ENCODE data around the gene CBFA2T3. TPM values are rescaled to one million over a fixed set of nuclear protein-coding genes. Genes with fewer than 3 reads are reported as not detected.

The CBFA2T3 gene
- total and polyA plus RNA-seq, 2 of the 13 experiments (the other 11 are each of a cell fraction or from before 2014, with no cell fraction given): 0.05 TPM; not detected in 1

DNA sequence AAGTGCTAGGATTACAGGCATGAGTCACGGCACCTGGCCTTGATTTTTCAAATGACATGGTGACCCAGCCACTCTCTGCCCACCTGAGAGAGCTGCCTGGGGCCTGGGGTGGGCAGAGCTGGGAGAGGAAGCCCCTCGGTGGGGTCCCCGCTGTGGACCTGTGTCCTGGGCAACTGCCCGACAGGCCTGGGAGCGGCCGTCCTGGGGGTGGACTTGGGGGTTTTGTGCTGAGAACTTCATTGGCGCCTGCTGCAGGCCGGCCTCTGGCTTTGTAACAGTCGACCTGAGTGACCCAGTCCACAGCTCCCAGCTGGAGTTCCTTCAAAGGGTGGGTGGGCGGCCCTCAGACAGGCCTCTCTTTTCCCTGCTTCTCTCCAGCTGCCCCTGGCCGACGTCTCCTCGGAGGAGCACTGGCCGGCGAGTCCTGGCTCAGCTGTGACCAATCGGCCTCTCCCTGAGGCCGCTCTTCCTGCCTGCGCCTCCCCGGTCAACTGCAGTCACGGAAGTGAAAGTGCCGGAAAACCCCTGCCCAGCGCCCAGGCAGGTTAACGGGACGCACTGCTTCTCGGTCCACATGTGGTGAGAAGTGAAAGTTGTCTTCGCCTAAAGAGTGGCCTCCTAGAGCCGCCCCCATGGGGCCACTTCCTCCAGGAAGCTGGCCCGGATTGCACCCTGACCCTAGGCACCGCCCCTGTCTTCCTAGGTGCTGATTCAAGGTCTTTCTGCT, 5.5 kb downstream of the CBFA2T3 start:
- Histone ChIP-seq H3K27ac (ENCODE audit: extremely low read length, insufficient read depth, low read length) (no peak overlapping the region), H3K4me3 (replicated peaks in 1 of 3; ENCODE audit: insufficient read depth in 1 of 3, low read depth in 2 of 3, low read length in 3 of 3) (no peak overlapping the region), H3K9ac (ENCODE audit: insufficient read depth, low read depth, low read length) (no peak overlapping the region), H3K36me3 (replicated peaks in 1 of 2; ENCODE audit: control insufficient read depth in 1 of 2, insufficient read depth in 2 of 2, low read length in 2 of 2) (no peaks in the 10 kb centered on the region), H3K4me1 (ENCODE audit: insufficient read depth, low read length) (no peaks in the 10 kb centered on the region), H3K9me3 (ENCODE audit: low read length) (no peaks in the 10 kb centered on the region), H4K20me1 (ENCODE audit: insufficient read depth, low read length) (0 out of 2 replicates have a peak, but pooled peaks cover 1% of the 10 kb centered on the region), H2AFZ (ENCODE audit: low read length) (no peak overlapping the region), H3K4me2 (ENCODE audit: low read depth, low read length) (peak overlapping the region; percentile 39; the same call in 1 of the 2 replicates), H3K79me2 (ENCODE audit: insufficient read depth, low read length) (no peaks in the 10 kb centered on the region), H3K27me3 (ENCODE audit: control insufficient read depth in 1 of 2, insufficient read depth in 2 of 2, low read length in 2 of 2) (peaks cover 65 to 100% of the 10 kb centered on the region in 2 experiments)
- intact Hi-C loops (cut with micrococcal nuclease; ENCODE audit: unreplicated experiment): no loop called here
- FAIRE-seq (no peak), DNase-seq (ENCODE audit: low spot score) (no peak), ATAC-seq (no peak)
- CTCF ChIA-PET (ENCODE audit: low intra/inter-chr PET ratio, low total read pairs): no interaction called here
- 32% methylated on average over 21 of the region's 29 CpGs for WGBS (ENCODE audit: low lambda C conversion rate)
- POLR2A ChIA-PET: no interaction called here
- no TSS peak for BruUV-seq (replicated peaks)
- in situ Hi-C loops (cut with HindIII; ENCODE audit: extremely low pct_ligation_motif_present, low pct_unique_long_range_greater_than_20kb): no loop called here
- TF ChIP-seq SMAD3 (CRISPR knock-in tag; IDR thresholded peaks at IDR 0.05) (no peak), HOXA7 (CRISPR knock-in tag; IDR thresholded peaks at IDR 0.05) (no peak), MAFK (conservative IDR thresholded peaks at IDR 0.05 in 1 of 2, IDR thresholded peaks at IDR 0.05 in 1 of 2; ENCODE audit: low read length in 2 of 2) (no peak), ZNF569 (CRISPR knock-in tag; IDR thresholded peaks at IDR 0.05; ENCODE audit: borderline replicate concordance) (no peak), TGIF2 (CRISPR knock-in tag; IDR thresholded peaks at IDR 0.05) (no peak), ZKSCAN1 (IDR thresholded peaks at IDR 0.05; ENCODE audit: low read length) (no peak), CENPX (CRISPR knock-in tag; IDR thresholded peaks at IDR 0.05) (no peak), ZBTB7A (CRISPR knock-in tag; IDR thresholded peaks at IDR 0.05) (no peak), ZNF678 (CRISPR knock-in tag; IDR thresholded peaks at IDR 0.05) (no peak), EZH2 (conservative IDR thresholded peaks at IDR 0.05; ENCODE audit: low read depth, low read length) (peak; percentile 46; the same call in 1 of the 2 replicates), RNF2 (conservative IDR thresholded peaks at IDR 0.05; ENCODE audit: low read depth) (no peak), ZFP36 (IDR thresholded peaks at IDR 0.05; ENCODE audit: borderline replicate concordance, low read depth, low read length, partially characterized antibody) (peak; percentile 81), ZNF781 (CRISPR knock-in tag; IDR thresholded peaks at IDR 0.05; ENCODE audit: borderline replicate concordance, not compliant biosample characterization) (no peak), MLLT10 (CRISPR knock-in tag; IDR thresholded peaks at IDR 0.05) (no peak), MTA1 (CRISPR knock-in tag; IDR thresholded peaks at IDR 0.05; ENCODE audit: borderline replicate concordance) (0 out of 2 replicates have a peak, but pooled peaks have one; percentile 38), ZNF24 (IDR thresholded peaks at IDR 0.05) (no peak), ERF (CRISPR knock-in tag; IDR thresholded peaks at IDR 0.05) (no peak), KMT2A (CRISPR knock-in tag; IDR thresholded peaks at IDR 0.05) (no peak), PITX1 (CRISPR knock-in tag; IDR thresholded peaks at IDR 0.05) (no peak), JUNB (CRISPR knock-in tag; IDR thresholded peaks at IDR 0.05; ENCODE audit: borderline replicate concordance) (no peak)
- TF ChIP-seq, protein P1, sequence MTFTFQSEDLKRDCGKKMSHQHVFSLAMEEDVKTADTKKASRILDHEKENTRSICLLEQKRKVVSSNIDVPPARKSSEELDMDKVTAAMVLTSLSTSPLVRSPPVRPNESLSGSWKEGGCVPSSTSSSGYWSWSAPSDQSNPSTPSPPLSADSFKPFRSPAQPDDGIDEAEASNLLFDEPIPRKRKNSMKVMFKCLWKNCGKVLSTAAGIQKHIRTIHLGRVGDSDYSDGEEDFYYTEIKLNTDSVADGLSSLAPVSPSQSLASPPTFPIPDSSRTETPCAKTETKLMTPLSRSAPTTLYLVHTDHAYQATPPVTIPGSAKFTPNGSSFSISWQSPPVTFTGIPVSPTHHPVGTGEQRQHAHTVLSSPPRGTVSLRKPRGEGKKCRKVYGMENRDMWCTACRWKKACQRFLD (CRISPR knock-in tag; IDR thresholded peaks at IDR 0.05; ENCODE audit: borderline replicate concordance): no peak
- TF ChIP-seq, protein P2, sequence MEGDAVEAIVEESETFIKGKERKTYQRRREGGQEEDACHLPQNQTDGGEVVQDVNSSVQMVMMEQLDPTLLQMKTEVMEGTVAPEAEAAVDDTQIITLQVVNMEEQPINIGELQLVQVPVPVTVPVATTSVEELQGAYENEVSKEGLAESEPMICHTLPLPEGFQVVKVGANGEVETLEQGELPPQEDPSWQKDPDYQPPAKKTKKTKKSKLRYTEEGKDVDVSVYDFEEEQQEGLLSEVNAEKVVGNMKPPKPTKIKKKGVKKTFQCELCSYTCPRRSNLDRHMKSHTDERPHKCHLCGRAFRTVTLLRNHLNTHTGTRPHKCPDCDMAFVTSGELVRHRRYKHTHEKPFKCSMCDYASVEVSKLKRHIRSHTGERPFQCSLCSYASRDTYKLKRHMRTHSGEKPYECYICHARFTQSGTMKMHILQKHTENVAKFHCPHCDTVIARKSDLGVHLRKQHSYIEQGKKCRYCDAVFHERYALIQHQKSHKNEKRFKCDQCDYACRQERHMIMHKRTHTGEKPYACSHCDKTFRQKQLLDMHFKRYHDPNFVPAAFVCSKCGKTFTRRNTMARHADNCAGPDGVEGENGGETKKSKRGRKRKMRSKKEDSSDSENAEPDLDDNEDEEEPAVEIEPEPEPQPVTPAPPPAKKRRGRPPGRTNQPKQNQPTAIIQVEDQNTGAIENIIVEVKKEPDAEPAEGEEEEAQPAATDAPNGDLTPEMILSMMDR (CRISPR knock-in tag; IDR thresholded peaks at IDR 0.05): no peak
- TF ChIP-seq, protein P3, sequence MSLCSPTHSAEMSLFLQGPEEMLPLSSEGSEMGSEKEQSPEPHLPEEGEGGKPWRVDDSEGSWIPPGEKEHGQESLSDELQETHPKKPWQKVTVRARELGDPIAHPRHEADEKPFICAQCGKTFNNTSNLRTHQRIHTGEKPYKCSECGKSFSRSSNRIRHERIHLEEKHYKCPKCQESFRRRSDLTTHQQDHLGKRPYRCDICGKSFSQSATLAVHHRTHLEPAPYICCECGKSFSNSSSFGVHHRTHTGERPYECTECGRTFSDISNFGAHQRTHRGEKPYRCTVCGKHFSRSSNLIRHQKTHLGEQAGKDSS (CRISPR knock-in tag; IDR thresholded peaks at IDR 0.05; ENCODE audit: borderline replicate concordance, low read depth): peak; percentile 83

Measured in HepG2 (cell line).